NCI-H2107 (cell line): ENCODE data around the gene PIP4P1.
A peak's percentile ranks its signal among the peaks of the same experiment; 100 is the strongest.
"Not testable (repeated sequence)": the region's sequence is repeated elsewhere in the genome, so short reads cannot be mapped to it uniquely, and the experiment has no call there.

Source experiments
- DNase-seq: peaks from one replicate; lab custom pipeline; 2025; lab: John Stamatoyannopoulos, UW

The PIP4P1 gene

GRCh38 chr14:20476776-20477175 lies 15.5 kb upstream of the PIP4P1 start:
- no peak for DNase-seq

- no peak for DNase-seq
These were observed 11.4 kb upstream of the PIP4P1 start for GRCh38 chr14:20472536-20473169.

- no peak for DNase-seq
These were observed 9.3 kb upstream of the PIP4P1 start for GRCh38 chr14:20470603-20470901.

- peak; percentile 32 for DNase-seq
These were observed 8.8 kb upstream of the PIP4P1 start for GRCh38 chr14:20469890-20470602.

GRCh38 chr14:20469242-20469889 lies 8.1 kb upstream of the PIP4P1 start, which contains the start of gene PNP:
TSS of gene PNP (plus strand) at chr14:20469406. CDS start at chr14:20469525, 119 bp downstream.
- peak; percentile 78 for DNase-seq

- no peak for DNase-seq
These were observed 7.6 kb upstream of the PIP4P1 start for GRCh38 chr14:20468764-20469241.

GRCh38 chr14:20460458-20461224 lies 593 bp downstream of the PIP4P1 start:
- peak; percentile 66 for DNase-seq

GRCh38 chr14:20458031-20458789 lies 3.0 kb downstream of the PIP4P1 start:
- DNase-seq: no peak

GRCh38 chr14:20456971-20457370 lies 4.3 kb downstream of the PIP4P1 start:
- DNase-seq: no peak

GRCh38 chr14:20455355-20456300 lies 5.6 kb downstream of the PIP4P1 start:
- DNase-seq: peak; percentile 72

GRCh38 chr14:20454516-20455354 lies 6.5 kb downstream of the PIP4P1 start, which contains the start of the genes APEX1 and OSGEP:
TSS of gene APEX1 (plus strand) at chr14:20455226. CDS start at chr14:20455646, 420 bp downstream.
TSS of gene OSGEP (minus strand) at chr14:20454812. CDS start at chr14:20454683, 129 bp downstream.
- DNase-seq: peak; percentile 98

GRCh38 chr14:20452831-20453230 lies 8.4 kb downstream of the PIP4P1 start:
- DNase-seq: not testable (repeated sequence)

GRCh38 chr14:20446889-20447288 lies 14.3 kb downstream of the PIP4P1 start:
- no peak for DNase-seq

GRCh38 chr14:20443650-20444049 lies 17.6 kb downstream of the PIP4P1 start:
- not testable (repeated sequence) for DNase-seq

GRCh38 chr14:20441461-20441860 lies 19.8 kb downstream of the PIP4P1 start:
- no peak for DNase-seq

GRCh38 chr14:20440882-20441281 lies 20.4 kb downstream of the PIP4P1 start:
- no peak for DNase-seq

GRCh38 chr14:20440465-20440864 lies 20.8 kb downstream of the PIP4P1 start:
- DNase-seq: no peak

- DNase-seq: no peak
These were observed 22.6 kb downstream of the PIP4P1 start for GRCh38 chr14:20438664-20439063.

- no peak for DNase-seq
These were observed 24.9 kb downstream of the PIP4P1 start for GRCh38 chr14:20436363-20436755.
